Calu3 (cell line): ENCODE data around the gene C3orf38. TPM values are rescaled to one million over a fixed set of nuclear protein-coding genes. Genes with fewer than 3 reads are reported as not detected.

Experiments used
- BruUV-seq: library from RNA; stranded (reverse); fragments of 400-500 nt; replicated peaks from 2 replicates; lab custom pipeline; 2021; lab: Mats Ljungman, UMichigan
- CTCF ChIA-PET: fragments of 300-600 bp; sonication (Branson Sonifier 250); formaldehyde crosslinking; loops from one replicate; lab custom pipeline; 2022; ENCODE audit warnings: antibody characterized with exemption; lab: Charles Lee
- DNase-seq: peaks from one replicate; pipeline ENCODE4 v3.0.0; 2022
- H3K27ac Mint-ChIP-seq: one replicate; pipeline ENCODE4 v1.8.0; 2022; ENCODE audit warnings: mixed read lengths; ENCODE audit not compliant: unreplicated experiment
- H3K27me3 Mint-ChIP-seq: one replicate; pipeline ENCODE4 v1.8.0; 2022; ENCODE audit warnings: mixed read lengths; ENCODE audit not compliant: unreplicated experiment
- H3K36me3 Mint-ChIP-seq: one replicate; pipeline ENCODE4 v1.8.0; 2022; ENCODE audit warnings: mild to moderate bottlenecking, moderate library complexity, mixed read lengths; ENCODE audit not compliant: insufficient read depth, unreplicated experiment
- H3K4me1 Mint-ChIP-seq: one replicate; pipeline ENCODE4 v1.8.0; 2022; ENCODE audit warnings: mild to moderate bottlenecking, low read depth, mixed read lengths; ENCODE audit not compliant: unreplicated experiment
- H3K4me3 Mint-ChIP-seq: one replicate; pipeline ENCODE4 v1.8.0; 2022; ENCODE audit warnings: mild to moderate bottlenecking, low read depth, moderate library complexity, mixed read lengths; ENCODE audit not compliant: unreplicated experiment
- H3K9me3 Mint-ChIP-seq: one replicate; pipeline ENCODE4 v1.8.0; 2022; ENCODE audit warnings: low read depth, mixed read lengths; ENCODE audit not compliant: unreplicated experiment
- CTCF ChIP-seq: fragments of 200-600 bp; IDR thresholded peaks from one replicate; pipeline ENCODE4 v1.8.0; 2022; ENCODE audit warnings: antibody characterized with exemption; ENCODE audit not compliant: unreplicated experiment
- intact Hi-C: fragments of 100-400 bp; cut with micrococcal nuclease; formaldehyde crosslinking; loops from one replicate; pipeline ENCODE4 v1.10.0; 2022; ENCODE audit not compliant: unreplicated experiment
- total RNA-seq: library from RNA; stranded (reverse); gene quantifications from 2 replicates; pipeline ENCODE4 v1.2.3, GENCODE V29; 2022

The C3orf38 gene
- total RNA-seq, 1 experiment from 2014 or later, result 21.6 TPM

- Mint-ChIP-seq H3K27ac (no peak overlapping the region), H3K4me1 (peaks cover 28% of the 10 kb centered on the region), H3K36me3 (peaks cover 44% of the 10 kb centered on the region), H3K27me3 (no peaks in the 10 kb centered on the region), H3K9me3 (no peaks in the 10 kb centered on the region), H3K4me3 (peak overlapping the region; percentile 86)
- intact Hi-C loops, result no loop called here
- TF ChIP-seq CTCF, result no peak
- CTCF ChIA-PET, result no interaction called here
- no TSS peak for BruUV-seq
- no peak for DNase-seq
Measured at GRCh38 chr3:88151358-88151757, 1.6 kb downstream of the C3orf38 start.

- H3K9me3 Mint-ChIP-seq, result no peaks in the 10 kb centered on the region
- no peak overlapping the region for H3K4me3 Mint-ChIP-seq
- intact Hi-C loops, result no loop called here
- TF ChIP-seq CTCF, result no peak
- H3K27me3 Mint-ChIP-seq, result no peaks in the 10 kb centered on the region
- peaks cover 14% of the 10 kb centered on the region for H3K4me1 Mint-ChIP-seq
- BruUV-seq, result no TSS peak
- DNase-seq, result no peak
- CTCF ChIA-PET, result no interaction called here
- no peak overlapping the region for H3K27ac Mint-ChIP-seq
- peaks cover 47% of the 10 kb centered on the region for H3K36me3 Mint-ChIP-seq
Measured at GRCh38 chr3:88152841-88153240, 3.1 kb downstream of the C3orf38 start.

- Mint-ChIP-seq H3K4me3 (no peak overlapping the region), H3K36me3 (no peaks in the 10 kb centered on the region), H3K27ac (no peak overlapping the region), H3K4me1 (no peaks in the 10 kb centered on the region), H3K9me3 (no peaks in the 10 kb centered on the region), H3K27me3 (no peaks in the 10 kb centered on the region)
- BruUV-seq, result no TSS peak
- CTCF ChIA-PET, result no interaction called here
- DNase-seq, result no peak
- intact Hi-C loops, result no loop called here
- TF ChIP-seq CTCF, result no peak
Measured at GRCh38 chr3:88166419-88166971, 16.7 kb downstream of the C3orf38 start.

- CTCF ChIA-PET, result no interaction called here
- Mint-ChIP-seq H3K4me1 (no peaks in the 10 kb centered on the region), H3K27ac (no peak overlapping the region), H3K27me3 (no peaks in the 10 kb centered on the region), H3K9me3 (no peaks in the 10 kb centered on the region), H3K4me3 (no peak overlapping the region), H3K36me3 (no peaks in the 10 kb centered on the region)
- intact Hi-C loops, result no loop called here
- no peak for TF ChIP-seq CTCF
- no peak for DNase-seq
- no TSS peak for BruUV-seq
Measured at GRCh38 chr3:88167173-88167572, 17.4 kb downstream of the C3orf38 start.
